SJSA1 (cell line): ENCODE data around the gene HHIP. TPM values are rescaled to one million over a fixed set of nuclear protein-coding genes. Genes with fewer than 3 reads are reported as not detected.

Experiments
- DNase-seq, 2 experiments: peaks; one replicate each; pipeline ENCODE4 v3.0.0-alpha.2; 2015 to 2020; ENCODE audit warnings: low spot score in 2 of 2, low read depth in 1 of 2
- H3K27ac ChIP-seq: fragments of 250-450 bp; sonication (Bioruptor Pico); 2 replicates; pipeline ENCODE4 v1.5.1; 2020; ENCODE audit warnings: mild to moderate bottlenecking, moderate library complexity
- H3K27me3 ChIP-seq: fragments of 250-450 bp; sonication (Bioruptor Pico); replicated peaks from 2 replicates; pipeline ENCODE4 v1.5.1; 2020; ENCODE audit warnings: mild to moderate bottlenecking, moderate library complexity
- H3K36me3 ChIP-seq: fragments of 250-450 bp; sonication (Bioruptor Pico); 2 replicates; pipeline ENCODE4 v1.5.1; 2020; ENCODE audit warnings: mild to moderate bottlenecking
- H3K4me1 ChIP-seq: fragments of 250-450 bp; sonication (Bioruptor Pico); replicated peaks from 2 replicates; pipeline ENCODE4 v1.6.1; 2021; ENCODE audit warnings: mild to moderate bottlenecking
- H3K4me3 ChIP-seq: fragments of 250-450 bp; sonication (Bioruptor Pico); 2 replicates; pipeline ENCODE4 v1.5.1; 2020; ENCODE audit warnings: mild to moderate bottlenecking
- H3K9me3 ChIP-seq: fragments of 250-450 bp; sonication (Bioruptor Pico); replicated peaks from 2 replicates; pipeline ENCODE4 v1.5.1; 2020; ENCODE audit warnings: mild to moderate bottlenecking
- total RNA-seq: library from RNA; depleted of rRNA; stranded (reverse); fragments of >200 nt; shearing (Covaris generic); gene quantifications from 2 replicates; pipeline ENCODE4 v1.2.3, GENCODE V29; 2014

HHIP gene
- total RNA-seq, 1 experiment from 2014 or later = 8.8 TPM

GRCh38 chr4:144666539-144667175 lies 20.7 kb downstream of the HHIP start:
- no peak overlapping the region for H3K27ac ChIP-seq
- H3K27me3 ChIP-seq = no peaks in the 10 kb centered on the region
- no peaks in the 10 kb centered on the region for H3K9me3 ChIP-seq
- H3K4me3 ChIP-seq = no peak overlapping the region
- H3K36me3 ChIP-seq = no peaks in the 10 kb centered on the region
- peak in 1 of 2 experiments; percentile 64 for DNase-seq
- peaks cover 15% of the 10 kb centered on the region for H3K4me1 ChIP-seq

- no peaks in the 10 kb centered on the region for H3K9me3 ChIP-seq
- peaks cover 15% of the 10 kb centered on the region for H3K4me1 ChIP-seq
- no peak overlapping the region for H3K27ac ChIP-seq
- DNase-seq = no peak
- H3K36me3 ChIP-seq = no peaks in the 10 kb centered on the region
- no peak overlapping the region for H3K4me3 ChIP-seq
- no peaks in the 10 kb centered on the region for H3K27me3 ChIP-seq
Measured at GRCh38 chr4:144667500-144667899, 21.5 kb downstream of the HHIP start.

- no peak overlapping the region for H3K27ac ChIP-seq
- H3K9me3 ChIP-seq = no peaks in the 10 kb centered on the region
- DNase-seq = no peak
- no peaks in the 10 kb centered on the region for H3K36me3 ChIP-seq
- no peak overlapping the region for H3K4me3 ChIP-seq
- no peaks in the 10 kb centered on the region for H3K27me3 ChIP-seq
- peaks cover 21% of the 10 kb centered on the region for H3K4me1 ChIP-seq
Measured at GRCh38 chr4:144670776-144671175, 24.8 kb downstream of the HHIP start.

- Histone ChIP-seq H3K4me1 (peaks cover 7% of the 10 kb centered on the region; the same call in 1 of the 2 replicates), H3K4me3 (no peak overlapping the region), H3K9me3 (no peaks in the 10 kb centered on the region), H3K27me3 (no peaks in the 10 kb centered on the region), H3K27ac (no peak overlapping the region), H3K36me3 (no peaks in the 10 kb centered on the region)
- DNase-seq = no peak
Measured at GRCh38 chr4:144674711-144675110, 28.8 kb downstream of the HHIP start.

- DNase-seq = no peak
Measured at GRCh38 chr4:144681806-144682205, 35.9 kb downstream of the HHIP start.

GRCh38 chr4:144683516-144683915 lies 37.6 kb downstream of the HHIP start:
- Histone ChIP-seq H3K4me3 (no peak overlapping the region), H3K9me3 (no peaks in the 10 kb centered on the region), H3K36me3 (no peaks in the 10 kb centered on the region), H3K4me1 (peaks cover 6% of the 10 kb centered on the region), H3K27me3 (no peaks in the 10 kb centered on the region), H3K27ac (no peak overlapping the region)
- no peak for DNase-seq

More at GRCh38 chr4:144681806-144682205, 35.9 kb downstream of the HHIP start:
- Histone ChIP-seq H3K27ac (no peak overlapping the region), H3K27me3 (no peaks in the 10 kb centered on the region), H3K4me3 (no peak overlapping the region), H3K4me1 (peaks cover 6% of the 10 kb centered on the region), H3K9me3 (no peaks in the 10 kb centered on the region), H3K36me3 (no peaks in the 10 kb centered on the region)

GRCh38 chr4:144685911-144686310 lies 40.0 kb downstream of the HHIP start:
- H3K36me3 ChIP-seq = no peaks in the 10 kb centered on the region; the same call in 1 of the 2 replicates
- DNase-seq = no peak

GRCh38 chr4:144686921-144687320 lies 41.0 kb downstream of the HHIP start:
- no peaks in the 10 kb centered on the region; the same call in 1 of the 2 replicates for H3K36me3 ChIP-seq
- no peak overlapping the region for H3K27ac ChIP-seq
- H3K4me1 ChIP-seq = peaks cover 6% of the 10 kb centered on the region
- no peak overlapping the region for H3K4me3 ChIP-seq
- H3K27me3 ChIP-seq = no peaks in the 10 kb centered on the region
- H3K9me3 ChIP-seq = no peaks in the 10 kb centered on the region
- DNase-seq = no peak

More at GRCh38 chr4:144685911-144686310, 40.0 kb downstream of the HHIP start:
- H3K4me1 ChIP-seq = peaks cover 6% of the 10 kb centered on the region
- H3K9me3 ChIP-seq = no peaks in the 10 kb centered on the region
- H3K27me3 ChIP-seq = no peaks in the 10 kb centered on the region
- H3K27ac ChIP-seq = no peak overlapping the region
- no peak overlapping the region for H3K4me3 ChIP-seq

GRCh38 chr4:144687466-144687865 lies 41.5 kb downstream of the HHIP start:
- DNase-seq = no peak
- H3K36me3 ChIP-seq = no peaks in the 10 kb centered on the region; the same call in 1 of the 2 replicates
- no peak overlapping the region for H3K27ac ChIP-seq

GRCh38 chr4:144688035-144688569 lies 42.1 kb downstream of the HHIP start:
- Histone ChIP-seq H3K36me3 (no peaks in the 10 kb centered on the region; the same call in 1 of the 2 replicates), H3K9me3 (no peaks in the 10 kb centered on the region), H3K27me3 (no peaks in the 10 kb centered on the region), H3K27ac (no peak overlapping the region), H3K4me3 (no peak overlapping the region), H3K4me1 (peaks cover 6% of the 10 kb centered on the region)
- no peak for DNase-seq

More at GRCh38 chr4:144687466-144687865, 41.5 kb downstream of the HHIP start:
- Histone ChIP-seq H3K4me3 (no peak overlapping the region), H3K4me1 (peaks cover 6% of the 10 kb centered on the region), H3K27me3 (no peaks in the 10 kb centered on the region), H3K9me3 (no peaks in the 10 kb centered on the region)

GRCh38 chr4:144689125-144689524 lies 43.2 kb downstream of the HHIP start:
- Histone ChIP-seq H3K27me3 (no peaks in the 10 kb centered on the region), H3K9me3 (no peaks in the 10 kb centered on the region), H3K27ac (no peak overlapping the region), H3K36me3 (no peaks in the 10 kb centered on the region; the same call in 1 of the 2 replicates), H3K4me3 (no peak overlapping the region), H3K4me1 (peaks cover 6% of the 10 kb centered on the region)
- DNase-seq = no peak

- DNase-seq = no peak
- Histone ChIP-seq H3K4me3 (no peak overlapping the region), H3K9me3 (no peaks in the 10 kb centered on the region), H3K36me3 (no peaks in the 10 kb centered on the region), H3K4me1 (peaks cover 19% of the 10 kb centered on the region), H3K27ac (no peak overlapping the region), H3K27me3 (no peaks in the 10 kb centered on the region)
Measured at GRCh38 chr4:144695721-144696120, 49.8 kb downstream of the HHIP start.

- DNase-seq = no peak
- no peaks in the 10 kb centered on the region for H3K36me3 ChIP-seq
- H3K4me1 ChIP-seq = peaks cover 26% of the 10 kb centered on the region
- H3K9me3 ChIP-seq = no peaks in the 10 kb centered on the region
- H3K27ac ChIP-seq = no peak overlapping the region
- no peak overlapping the region for H3K4me3 ChIP-seq
- H3K27me3 ChIP-seq = no peaks in the 10 kb centered on the region
Measured at GRCh38 chr4:144696376-144696775, 50.4 kb downstream of the HHIP start.

GRCh38 chr4:144699565-144699964 lies 53.6 kb downstream of the HHIP start:
- peak in 1 of 2 experiments; percentile 61 for DNase-seq
- Histone ChIP-seq H3K4me3 (no peak overlapping the region), H3K4me1 (peaks cover 58% of the 10 kb centered on the region), H3K36me3 (no peaks in the 10 kb centered on the region), H3K27ac (peak overlapping the region; percentile 42), H3K27me3 (no peaks in the 10 kb centered on the region), H3K9me3 (no peaks in the 10 kb centered on the region)
